GM12878 (cell line): Measurements from ENCODE around the gene MT1B. TPM values are rescaled to one million over a fixed set of nuclear protein-coding genes. Genes with fewer than 3 reads are reported as not detected.
"Not testable (repeated sequence)": the region's sequence is repeated elsewhere in the genome, so short reads cannot be mapped to it uniquely, and the experiment has no call there.

ENCODE experiments used
- ATAC-seq: fragments of 200-7000 bp; cut with Tn5 transposase; 3 replicates; pipeline ENCODE4 v1.9.1; 2020; ENCODE audit warnings: mild to moderate bottlenecking, moderate library complexity
- BruUV-seq: library from RNA; stranded (reverse); fragments of 400-500 nt; replicated peaks from 2 replicates; lab custom pipeline; 2021; lab: Mats Ljungman, UMichigan
- CTCF ChIA-PET: fragments of 300-600 bp; sonication (Branson Sonifier 250); formaldehyde crosslinking; extraction: SDS; loops from one replicate; lab custom pipeline; 2021; ENCODE audit warnings: inconsistent platforms; lab: Yijun Ruan, JAX
- POLR2A ChIA-PET: fragments of 350-600 bp; formaldehyde crosslinking; extraction: SDS; loops from one replicate; lab custom pipeline; 2021; ENCODE audit warnings: inconsistent platforms; lab: Charles Lee
- RAD21 ChIA-PET: fragments of 300-600 bp; sonication (Branson Sonifier 250); formaldehyde crosslinking; loops from one replicate; lab custom pipeline; 2023; ENCODE audit warnings: antibody characterized with exemption; ENCODE audit not compliant: unreplicated experiment; lab: Charles Lee
- SMC1A ChIA-PET: fragments of 300-600 bp; sonication (Branson Sonifier 250); formaldehyde crosslinking; loops from one replicate; lab custom pipeline; 2023; ENCODE audit not compliant: unreplicated experiment, uncharacterized antibody; lab: Charles Lee
- DNase-seq: peaks from one replicate; pipeline ENCODE4 v3.0.0-alpha.2; 2011; ENCODE audit warnings: low read depth, low spot score
- FAIRE-seq: peaks from 3 replicates; lab custom pipeline; 2011; peaks lifted over from hg19 to GRCh38; lab: Jason Lieb, UNC
- H2AFZ ChIP-seq: 2 replicates; pipeline ENCODE4 v1.6.0; 2011; ENCODE audit warnings: low read depth, low read length, control low read depth; ENCODE audit not compliant: control insufficient read depth
- H3K27ac ChIP-seq: 2 replicates; pipeline ENCODE4 v1.5.1; 2011; ENCODE audit warnings: control low read depth; ENCODE audit not compliant: control insufficient read depth, insufficient read depth
- H3K27me3 ChIP-seq, 2 experiments: replicated peaks in 1 of 2; 2 replicates each; pipeline versions ENCODE4 v1.6.0 to v1.6.1; 2011; ENCODE audit warnings: low read length in 1 of 2; ENCODE audit not compliant: control insufficient read depth in 2 of 2, insufficient read depth in 2 of 2
- H3K36me3 ChIP-seq, 2 experiments: 2 replicates each; pipeline ENCODE4 v1.5.1; 2011; ENCODE audit warnings: low read length in 1 of 2; ENCODE audit not compliant: control insufficient read depth in 2 of 2, insufficient read depth in 2 of 2
- H3K4me1 ChIP-seq: 2 replicates; pipeline ENCODE4 v1.6.1; 2011; ENCODE audit warnings: mild to moderate bottlenecking, low read length, moderate library complexity, mixed read lengths; ENCODE audit not compliant: control insufficient read depth, insufficient read depth
- H3K4me2 ChIP-seq: 2 replicates; pipeline ENCODE4 v1.6.0; 2011; ENCODE audit warnings: control low read depth; ENCODE audit not compliant: control insufficient read depth, insufficient read depth
- H3K4me3 ChIP-seq: fragments of 200-600 bp; sonication (generic); 2 replicates; pipeline ENCODE4 v1.5.1; 2016
- H3K79me2 ChIP-seq: 2 replicates; pipeline ENCODE4 v1.6.0; 2011; ENCODE audit warnings: low read length; ENCODE audit not compliant: control insufficient read depth, insufficient read depth
- H3K9ac ChIP-seq: 2 replicates; pipeline ENCODE4 v1.8.0; 2011; ENCODE audit warnings: low read length, control low read depth, mixed read lengths; ENCODE audit not compliant: control insufficient read depth, insufficient read depth
- H3K9me3 ChIP-seq: replicated peaks from 3 replicates; pipeline ENCODE4 v1.5.1; 2011; ENCODE audit warnings: mild to moderate bottlenecking, low read length; ENCODE audit not compliant: control insufficient read depth, insufficient read depth
- H4K20me1 ChIP-seq: 2 replicates; pipeline ENCODE4 v1.6.0; 2011; ENCODE audit not compliant: control insufficient read depth, insufficient read depth
- CHD4 ChIP-seq: fragments of 200-600 bp; sonication (generic); IDR thresholded peaks from 2 replicates; pipeline ENCODE4 v1.6.1; 2016; ENCODE audit warnings: mild to moderate bottlenecking
- HDAC2 ChIP-seq: fragments of 200-600 bp; sonication (generic); IDR thresholded peaks from 2 replicates; pipeline ENCODE4 v1.6.1; 2017
- MYC ChIP-seq: IDR thresholded peaks from 2 replicates; pipeline ENCODE4 v1.6.1; 2011; ENCODE audit warnings: mild to moderate bottlenecking, low read length, moderate library complexity, inconsistent platforms; ENCODE audit not compliant: insufficient read depth, insufficient replicate concordance, insufficient read length, severe bottlenecking
- NR2C2 ChIP-seq: IDR thresholded peaks from 2 replicates; pipeline ENCODE4 v1.6.1; 2011; ENCODE audit warnings: borderline replicate concordance, low read depth; ENCODE audit not compliant: control insufficient read depth, insufficient read length
- RAD21 ChIP-seq: IDR thresholded peaks from 2 replicates; pipeline ENCODE4 v1.6.1; 2011; ENCODE audit warnings: mild to moderate bottlenecking, low read depth, low read length, moderate library complexity; ENCODE audit not compliant: insufficient read depth
- SMC3 ChIP-seq: IDR thresholded peaks from 2 replicates; pipeline ENCODE4 v1.6.1; 2011; ENCODE audit warnings: low read length, improper control_type of control experiment, borderline replicate concordance
- whole genome bisulfite sequencing: methylation state at CpG from one replicate; pipeline ENCODE4 v1.1.6; 2016; ENCODE audit warnings: low lambda C conversion rate; ENCODE audit not compliant: insufficient replicate concordance, insufficient coverage; ENCODE audit errors: missing lambda C conversion rate; 5-methylcytosine and 5-hydroxymethylcytosine counted together
- in situ Hi-C: fragments of 300-500 bp; cut with MboI; formaldehyde crosslinking; loops from 9 replicates; pipeline ENCODE4 v1.14.3; 2018; ENCODE audit warnings: mixed read lengths
- intact Hi-C: fragments of 100-400 bp; cut with micrococcal nuclease; formaldehyde crosslinking; loops from one replicate; pipeline ENCODE4 v1.14.2; 2022; ENCODE audit not compliant: unreplicated experiment
- polyA plus RNA-seq, 11 experiments: library from polyadenylated mRNA; depleted of rRNA in 4 of 11; unstranded in 6 of 11; stranded (reverse) in 5 of 11; fragments of >200 nt; fragmentation: Nextera tagmentation in 4 of 11; fragmentation: Illumina TruSeq in 1 of 11; extraction: Ambion mirVana in 4 of 11; extraction: Trizol in 1 of 11; gene quantifications; 1 replicate in 1 of 11; 2 replicates in 10 of 11; pipeline versions ENCODE4 v1.2.1 to v1.2.3, GENCODE V29; 2011 to 2016; ENCODE audit warnings: inconsistent platforms in 2 of 11, missing spikeins in 2 of 11, low read depth in 1 of 11
- total RNA-seq, 4 experiments: library from RNA; depleted of rRNA in 3 of 4; stranded (reverse); fragments of >200 nt in 3 of 4; fragmentation: Illumina TruSeq in 1 of 4; extraction: Trizol in 1 of 4; gene quantifications; 2 replicates each; pipeline versions ENCODE4 v1.2.1 to v1.2.3, GENCODE V29; 2013 to 2021
- TF ChIP-seq, protein P1 (sequence below), 3 experiments: IDR thresholded peaks in 2 of 3; conservative IDR thresholded peaks in 1 of 3; 2 replicates each; pipeline ENCODE4 v1.5.1; 2011; ENCODE audit warnings: low read depth in 3 of 3, low read length in 3 of 3, mild to moderate bottlenecking in 3 of 3, control low read depth in 2 of 3, moderate library complexity in 2 of 3, inconsistent platforms in 1 of 3, mixed read lengths in 1 of 3; ENCODE audit not compliant: control insufficient read depth in 2 of 3, insufficient read depth in 1 of 3; ENCODE audit errors: extremely low read depth in 1 of 3

The MT1B gene
- total and polyA plus RNA-seq, 10 of the 15 experiments (the other 5 are each of a cell fraction or from before 2014, with no cell fraction given) = not detected

DNA sequence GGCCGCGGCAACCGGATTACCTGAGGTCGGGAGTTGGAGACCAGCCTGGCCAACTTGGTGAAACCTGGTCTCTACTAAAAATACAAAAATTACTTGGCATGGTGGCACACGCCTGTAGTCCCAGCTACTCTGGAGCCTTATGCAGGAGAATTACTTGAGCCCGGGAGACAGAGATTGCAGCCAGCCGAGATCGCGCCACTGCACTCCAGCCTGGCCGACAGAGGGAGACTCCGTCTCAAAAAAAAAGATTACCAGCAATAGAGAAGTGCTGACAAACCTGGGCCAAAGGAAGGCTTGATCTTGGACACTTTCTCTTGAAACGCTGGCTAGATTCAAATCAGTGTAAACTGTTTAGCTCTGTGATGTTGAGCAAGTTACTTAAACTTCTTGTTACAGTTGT is 22.2 kb downstream of the MT1B start:
- TF ChIP-seq, protein P1, sequence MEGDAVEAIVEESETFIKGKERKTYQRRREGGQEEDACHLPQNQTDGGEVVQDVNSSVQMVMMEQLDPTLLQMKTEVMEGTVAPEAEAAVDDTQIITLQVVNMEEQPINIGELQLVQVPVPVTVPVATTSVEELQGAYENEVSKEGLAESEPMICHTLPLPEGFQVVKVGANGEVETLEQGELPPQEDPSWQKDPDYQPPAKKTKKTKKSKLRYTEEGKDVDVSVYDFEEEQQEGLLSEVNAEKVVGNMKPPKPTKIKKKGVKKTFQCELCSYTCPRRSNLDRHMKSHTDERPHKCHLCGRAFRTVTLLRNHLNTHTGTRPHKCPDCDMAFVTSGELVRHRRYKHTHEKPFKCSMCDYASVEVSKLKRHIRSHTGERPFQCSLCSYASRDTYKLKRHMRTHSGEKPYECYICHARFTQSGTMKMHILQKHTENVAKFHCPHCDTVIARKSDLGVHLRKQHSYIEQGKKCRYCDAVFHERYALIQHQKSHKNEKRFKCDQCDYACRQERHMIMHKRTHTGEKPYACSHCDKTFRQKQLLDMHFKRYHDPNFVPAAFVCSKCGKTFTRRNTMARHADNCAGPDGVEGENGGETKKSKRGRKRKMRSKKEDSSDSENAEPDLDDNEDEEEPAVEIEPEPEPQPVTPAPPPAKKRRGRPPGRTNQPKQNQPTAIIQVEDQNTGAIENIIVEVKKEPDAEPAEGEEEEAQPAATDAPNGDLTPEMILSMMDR (IDR thresholded peaks at IDR 0.05 in 2 of 3, conservative IDR thresholded peaks at IDR 0.05 in 1 of 3; ENCODE audit: control insufficient read depth in 2 of 3, extremely low read depth in 1 of 3, insufficient read depth in 1 of 3, low read depth in 3 of 3, low read length in 3 of 3) = peak; percentile 45 to 58 (median 47)
- TF ChIP-seq NR2C2 = no peak
- TF ChIP-seq RAD21 = peak; percentile 60
- no peak for TF ChIP-seq HDAC2
- TF ChIP-seq MYC = no peak
- peak; percentile 42; the same call in 1 of the 2 replicates for TF ChIP-seq SMC3
- TF ChIP-seq CHD4 = no peak
- H3K4me2 ChIP-seq = no peak overlapping the region
- no peaks in the 10 kb centered on the region for H3K9me3 ChIP-seq
- DNase-seq (no peak), FAIRE-seq (no peak), ATAC-seq (peak; percentile 52)
- ChIA-PET SMC1A (interaction anchor here (0.6 to 1.5 kb wide), 4 partner anchors 9 to 314 kb away, joined by 3 to 7 read pairs (median 4); no protein-coding TSS in a partner anchor), RAD21 (interaction anchor here (1.1 to 2.5 kb wide), 3 partner anchors 9 to 28 kb away, joined by 3 to 11 read pairs (median 4); partner anchors contain the start of gene MT1X), CTCF (interaction anchor here (2.6 kb wide), 1 partner anchor 28 kb away, joined by 28 read pairs; no protein-coding TSS in a partner anchor), POLR2A (no interaction called here)
- no peaks in the 10 kb centered on the region for H3K79me2 ChIP-seq
- peaks cover 11 to 14% of the 10 kb centered on the region in 2 experiments for H3K27me3 ChIP-seq
- no peaks in the 10 kb centered on the region for H3K36me3 ChIP-seq
- intact Hi-C loops = loop anchor here (1.0 kb wide), 1 partner anchor 28 kb away; no protein-coding TSS in a partner anchor
- in situ Hi-C loops = no loop called here
- no peaks in the 10 kb centered on the region for H3K4me1 ChIP-seq
- no peak overlapping the region for H3K4me3 ChIP-seq
- no peak overlapping the region for H3K9ac ChIP-seq
- H4K20me1 ChIP-seq = no peaks in the 10 kb centered on the region
- no peak overlapping the region for H3K27ac ChIP-seq
- no peak overlapping the region for H2AFZ ChIP-seq
- 34% methylated on average over 12 of the region's 12 CpGs for WGBS
- no TSS peak for BruUV-seq

DNA sequence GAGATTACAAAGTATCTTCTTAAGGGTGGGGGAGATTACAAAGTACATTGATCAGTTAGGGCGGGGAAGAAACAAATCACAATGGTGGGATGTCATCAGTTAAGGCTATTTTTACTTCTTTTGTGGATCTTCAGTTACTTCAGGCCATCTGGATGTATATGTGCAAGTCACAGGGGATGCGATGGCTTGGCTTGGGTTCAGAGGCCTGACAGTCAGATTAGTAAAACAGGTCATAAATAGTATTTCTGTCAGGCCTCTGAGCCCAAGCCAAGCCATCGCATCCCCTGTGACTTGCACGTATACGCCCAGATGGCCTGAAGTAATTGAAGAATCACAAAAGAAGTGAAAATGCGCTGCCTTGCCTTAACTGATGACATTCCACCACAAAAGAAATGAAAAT is 22.9 kb downstream of the MT1B start:
- ChIA-PET SMC1A (interaction anchor here (1.2 to 1.5 kb wide), 2 partner anchors 9 to 28 kb away, joined by 3 to 7 read pairs; no protein-coding TSS in a partner anchor), CTCF (interaction anchor here (2.6 kb wide), 1 partner anchor 27 kb away, joined by 28 read pairs; no protein-coding TSS in a partner anchor), RAD21 (interaction anchor here (1.1 to 2.1 kb wide), 2 partner anchors 8 to 27 kb away, joined by 3 to 10 read pairs; partner anchors contain the start of gene MT1X)
- H3K4me2 ChIP-seq, in situ Hi-C loops, DNase-seq, H4K20me1 ChIP-seq, H2AFZ ChIP-seq, POLR2A ChIA-PET, ATAC-seq, H3K79me2 ChIP-seq, H3K9ac ChIP-seq, BruUV-seq, H3K9me3 ChIP-seq, H3K4me3 ChIP-seq, H3K27ac ChIP-seq, FAIRE-seq, H3K36me3 ChIP-seq, H3K4me1 ChIP-seq: not testable (repeated sequence)
- WGBS = 64% methylated on average over 6 of the region's 6 CpGs
- intact Hi-C loops = loop anchor here (1.0 kb wide), 1 partner anchor 28 kb away; no protein-coding TSS in a partner anchor
- peaks cover 9 to 11% of the 10 kb centered on the region in 2 experiments for H3K27me3 ChIP-seq
